GM21619 (cell line): ENCODE results near the gene MDH2.
"Not testable (repeated sequence)": the region's sequence is repeated elsewhere in the genome, so short reads cannot be mapped to it uniquely, and the experiment has no call there.

Experiments
- ATAC-seq: cut with Tn5 transposase; IDR thresholded peaks from one replicate; pipeline ENCODE4 v1.9.1; 2021; ENCODE audit not compliant: unreplicated experiment

Gene MDH2

DNA sequence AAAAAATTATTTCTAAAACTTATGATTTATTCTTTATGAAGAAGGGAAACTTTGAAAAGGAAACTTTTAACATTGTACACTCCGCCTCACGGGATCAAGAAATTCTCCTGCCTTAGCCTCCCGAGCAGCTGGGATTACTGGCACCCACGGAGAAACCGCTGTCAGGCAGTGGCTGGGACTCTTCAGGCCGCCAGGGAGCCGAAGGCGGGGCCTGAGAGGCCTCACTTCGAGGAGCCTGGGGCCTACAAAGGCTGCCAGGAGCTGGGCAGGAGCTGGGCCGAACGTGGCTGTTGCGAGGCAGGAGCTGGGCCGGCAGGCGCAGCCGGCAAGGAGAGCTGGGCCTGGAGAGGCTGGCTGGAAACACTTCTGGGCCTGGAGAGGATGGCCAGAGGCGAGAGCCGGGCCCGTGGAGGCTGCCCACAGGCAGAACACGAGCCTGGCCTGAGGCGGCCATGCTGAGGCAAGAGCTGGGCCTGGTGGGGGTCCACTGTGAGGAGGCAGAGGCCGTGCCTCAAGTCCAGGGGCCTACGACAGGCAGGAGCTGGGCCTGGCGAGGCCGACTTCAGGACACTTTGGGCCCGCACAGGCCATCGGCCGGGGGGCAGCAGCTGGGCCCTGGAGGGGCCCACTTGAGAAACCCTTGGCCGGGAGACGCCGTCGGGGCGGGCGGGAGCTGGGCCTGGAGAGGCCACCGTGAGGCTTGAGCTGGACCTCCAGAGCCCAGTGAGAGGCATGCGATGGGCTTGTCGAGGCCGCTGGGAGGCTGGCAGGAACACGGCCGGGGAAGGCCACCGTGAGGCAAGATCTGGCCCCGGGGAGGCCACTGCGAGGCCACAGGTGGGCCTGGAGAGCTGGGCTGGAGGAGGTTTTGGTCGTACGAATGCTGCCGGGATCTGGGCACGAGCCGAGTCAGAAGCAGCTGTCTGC, 23.7 kb downstream of the MDH2 start:
- no peak for ATAC-seq

DNA sequence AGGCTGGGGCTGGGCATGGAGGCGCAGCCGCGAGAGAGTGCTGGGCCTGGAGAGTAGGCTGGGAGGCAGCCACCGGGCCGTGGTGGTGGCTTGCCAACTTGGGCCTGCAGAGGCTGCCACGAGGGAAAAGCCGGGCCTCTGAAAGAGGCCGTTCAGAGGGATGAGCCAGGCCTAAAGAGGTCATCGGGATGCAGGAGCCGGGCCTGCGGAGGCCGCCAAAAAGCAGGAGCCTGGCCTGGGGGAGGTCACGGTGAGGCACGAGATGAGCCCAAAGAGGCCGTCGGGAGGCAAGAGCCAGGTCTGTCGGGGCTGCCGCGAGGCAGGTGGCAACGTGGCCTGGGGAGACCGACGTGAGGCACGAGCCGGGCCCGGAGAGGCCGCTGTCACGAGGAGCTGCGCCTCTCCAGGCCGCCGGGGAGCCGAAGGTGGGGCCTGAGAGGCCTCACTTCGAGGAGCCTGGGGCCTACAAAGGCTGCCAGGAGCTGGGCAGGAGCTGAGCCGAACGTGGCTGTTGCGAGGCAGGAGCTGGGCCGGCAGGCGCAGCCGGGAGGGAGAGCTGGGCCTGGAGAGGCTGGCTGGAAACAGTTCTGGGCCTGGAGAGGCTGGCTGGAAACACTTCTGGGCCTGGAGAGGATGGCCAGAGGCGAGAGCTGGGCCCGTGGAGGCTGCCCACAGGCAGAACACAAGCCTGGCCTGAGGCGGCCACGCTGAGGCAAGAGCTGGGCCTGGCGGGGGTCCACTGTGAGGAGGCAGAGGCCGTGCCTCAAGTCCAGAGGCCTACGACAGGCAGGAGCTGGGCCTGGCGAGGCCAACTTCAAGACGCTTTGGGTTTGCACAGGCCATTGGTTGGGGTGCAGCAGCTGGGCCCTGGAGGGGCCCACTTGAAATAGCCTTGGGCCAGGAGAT, 24.6 kb downstream of the MDH2 start:
- no peak for ATAC-seq

DNA sequence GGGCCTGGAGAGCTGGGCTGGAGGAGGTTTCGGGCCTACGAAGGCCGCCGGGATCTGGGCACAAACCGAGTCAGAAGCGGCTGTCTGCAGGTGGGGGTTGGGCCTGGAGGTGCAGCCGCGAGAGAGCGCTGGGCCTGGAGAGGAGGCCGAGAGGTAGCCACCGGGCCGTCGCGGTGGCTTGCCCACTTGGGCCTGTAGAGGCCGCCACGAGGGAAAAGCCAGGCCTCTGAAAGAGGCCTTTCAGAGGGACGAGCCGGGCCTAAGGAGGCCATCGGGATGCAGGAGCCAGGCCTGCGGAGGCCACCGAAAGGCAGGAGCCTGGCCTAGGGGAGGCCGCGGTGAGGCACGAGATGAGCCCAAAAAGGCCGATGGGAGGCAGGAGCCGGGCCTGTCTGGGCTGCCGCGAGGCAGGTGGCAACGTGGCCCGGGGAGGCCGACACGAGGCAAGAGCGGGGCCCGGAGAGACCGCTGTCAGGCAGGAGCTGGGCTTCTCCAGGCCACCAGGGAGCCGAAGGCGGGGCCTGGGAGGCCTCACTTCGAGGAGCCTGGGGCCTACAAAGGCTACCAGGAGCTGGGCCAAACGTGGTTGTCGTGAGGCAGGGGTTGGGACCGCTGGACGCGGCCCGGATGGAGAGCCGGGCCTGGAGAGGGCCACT, 25.6 kb downstream of the MDH2 start:
- ATAC-seq, result no peak

DNA sequence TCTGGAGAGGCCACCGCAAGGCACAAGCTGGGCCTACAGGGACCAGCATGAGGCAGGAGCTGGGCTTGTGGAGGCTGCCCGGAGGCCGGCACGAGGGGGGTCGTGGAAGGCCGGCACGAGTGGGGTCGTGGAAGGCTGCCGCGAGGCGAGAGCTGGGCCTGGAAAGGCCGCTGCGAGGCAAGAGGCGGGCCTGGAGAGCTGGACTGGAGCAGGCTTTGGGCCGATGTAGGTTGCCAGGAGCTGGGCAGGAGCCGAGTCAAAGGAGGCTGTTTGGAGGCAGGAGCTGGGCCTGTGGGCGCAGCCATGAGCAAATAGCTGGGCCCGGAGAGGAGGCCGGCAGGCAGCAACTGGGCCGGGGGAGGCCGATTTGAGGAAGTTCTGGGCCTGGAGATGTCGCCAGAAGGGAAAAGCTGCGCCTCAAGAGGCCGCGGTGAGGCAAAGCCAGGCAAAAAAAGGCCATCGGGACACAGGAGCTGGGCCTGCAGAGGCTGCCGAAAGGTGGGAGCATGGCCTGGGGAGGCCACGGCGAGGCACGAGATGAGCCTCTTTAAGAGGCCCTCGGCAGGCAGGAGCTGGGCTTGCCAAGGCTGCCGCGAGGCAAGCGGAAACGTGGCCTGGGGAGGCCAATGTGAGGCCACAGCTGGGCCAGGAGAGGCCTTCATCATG, 26.5 kb downstream of the MDH2 start:
- no peak for ATAC-seq

DNA sequence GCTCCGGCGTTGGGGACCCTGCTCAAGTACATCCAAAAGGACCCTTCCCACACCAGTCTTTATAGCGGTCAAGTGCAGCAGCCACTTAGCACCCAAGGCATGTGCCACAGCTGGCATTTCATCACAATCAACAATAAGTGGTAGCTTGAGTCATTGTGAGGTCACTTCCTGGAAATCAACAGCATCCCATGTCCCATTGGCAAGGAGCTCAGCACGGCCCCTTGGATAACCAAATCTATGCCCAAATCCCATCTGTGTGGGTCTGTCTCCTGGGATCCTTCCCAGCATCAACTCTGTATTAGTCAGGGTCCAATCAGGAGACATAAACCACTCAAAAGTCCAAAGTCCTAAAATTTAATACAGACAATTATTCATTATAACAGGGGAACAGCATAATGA, 27.1 kb downstream of the MDH2 start:
- ATAC-seq, result no peak

DNA sequence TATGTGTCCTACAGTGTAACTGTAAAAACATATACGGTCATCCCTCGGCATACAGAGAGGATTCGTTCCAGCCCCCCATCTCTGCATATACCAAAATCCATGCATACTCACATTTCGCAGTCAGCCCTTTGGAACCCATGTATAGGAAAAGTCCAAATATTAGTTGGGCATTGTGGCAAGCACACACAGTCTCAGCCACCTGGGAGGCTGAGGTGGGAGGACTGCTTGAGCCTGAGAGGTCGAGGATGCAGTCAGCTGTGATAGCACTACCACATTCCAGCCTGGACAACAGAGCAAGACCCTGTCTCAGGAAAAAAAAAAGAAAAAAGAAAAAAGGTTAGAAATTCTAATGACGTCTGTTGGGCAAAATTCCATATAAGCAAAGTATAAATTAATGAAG, 29.1 kb downstream of the MDH2 start:
- no peak for ATAC-seq

DNA sequence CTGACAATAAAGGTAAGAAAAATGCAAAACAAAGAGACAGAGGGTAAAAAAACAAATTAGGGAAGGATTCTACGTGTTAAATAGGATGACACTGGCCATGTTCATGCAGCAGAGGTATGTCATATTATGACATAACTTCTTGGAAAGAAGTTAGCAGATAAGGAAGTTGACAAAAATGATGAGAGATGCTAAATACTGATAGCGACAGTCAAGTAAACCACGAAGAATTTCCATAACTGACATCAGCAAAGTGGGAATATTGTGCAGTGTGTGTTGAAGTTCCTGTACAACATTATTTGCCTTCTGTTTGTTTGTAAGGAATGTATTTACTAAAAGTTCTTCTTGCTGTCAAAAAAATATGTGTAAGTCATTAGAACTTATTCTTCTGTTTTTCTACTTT, 29.5 kb downstream of the MDH2 start:
- no peak for ATAC-seq

DNA sequence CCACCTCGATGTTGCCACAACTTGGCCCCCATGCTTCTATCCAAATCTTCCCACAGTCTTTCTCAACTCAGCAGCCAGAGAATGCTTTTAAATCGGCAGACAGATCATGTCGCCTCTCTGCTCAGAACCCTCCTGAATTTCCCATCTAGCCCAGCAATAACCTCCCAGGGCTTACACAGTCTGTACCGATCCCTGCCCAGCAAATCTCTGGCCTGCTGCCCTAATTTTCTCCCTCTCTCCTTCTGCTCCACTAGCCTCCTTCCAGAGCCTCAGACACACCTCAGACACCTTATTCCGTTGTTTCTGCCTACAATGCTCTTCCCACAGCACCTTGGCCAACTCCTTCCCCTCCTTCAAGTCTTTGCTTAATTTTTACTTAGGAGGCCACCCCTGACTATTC, 32.3 kb downstream of the MDH2 start:
- no peak for ATAC-seq

DNA sequence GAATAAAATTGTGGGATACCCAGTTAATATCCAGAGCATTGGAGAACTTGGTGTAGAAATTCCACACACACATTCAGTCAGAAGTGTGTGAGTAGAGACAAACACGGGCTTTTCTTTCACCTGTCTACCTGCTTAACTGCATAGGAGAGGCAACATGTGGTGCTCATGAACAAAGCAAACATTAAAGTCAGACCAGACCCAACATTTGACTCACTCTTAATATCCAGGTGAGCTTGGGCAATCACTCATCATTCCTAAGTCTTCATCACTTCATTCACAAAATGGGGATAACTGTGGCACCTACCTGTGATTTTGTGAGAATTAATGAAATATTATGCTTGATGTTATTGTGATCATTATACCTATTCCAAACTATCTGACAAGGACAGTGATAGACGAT, 36.2 kb downstream of the MDH2 start:
- not testable (repeated sequence) for ATAC-seq

DNA sequence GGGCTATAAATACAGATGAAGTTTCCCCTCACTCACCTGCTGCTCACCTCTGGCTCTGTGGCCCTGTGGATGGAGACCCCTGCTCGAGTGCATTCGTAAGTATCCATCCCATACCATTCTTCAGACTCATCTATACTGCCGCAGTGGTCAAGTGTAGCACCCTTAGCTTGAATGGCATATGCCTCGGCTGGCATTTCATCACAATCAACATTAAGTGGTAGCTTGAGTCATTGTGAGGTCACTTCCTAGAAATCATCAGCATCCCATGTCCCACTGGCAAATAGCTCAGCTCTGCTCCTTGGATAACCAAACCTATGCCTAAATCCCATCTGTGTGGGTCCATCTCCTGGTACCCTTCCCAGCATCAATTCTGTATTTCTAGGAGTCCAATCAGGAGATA, 38.2 kb downstream of the MDH2 start:
- no peak for ATAC-seq

DNA sequence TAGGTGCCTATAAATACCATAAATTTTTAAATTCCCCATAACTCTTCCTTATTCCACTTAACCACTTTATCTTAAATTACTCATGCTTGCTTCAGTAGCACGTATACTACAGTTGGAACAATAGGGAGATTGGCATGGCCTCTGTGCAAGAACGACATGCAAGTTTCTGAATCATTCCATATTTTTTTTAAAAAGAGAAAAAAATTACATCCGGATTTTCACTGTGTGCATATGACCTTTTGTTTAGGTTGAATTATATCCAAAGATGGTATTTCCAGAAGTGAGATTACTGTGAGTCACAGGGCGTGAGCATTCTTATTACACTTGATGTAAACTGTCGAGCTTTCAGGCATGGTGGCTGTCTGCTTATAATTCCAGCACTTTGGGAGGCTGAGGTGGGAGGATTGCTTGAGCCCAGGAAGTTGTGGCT, 39.5 kb downstream of the MDH2 start:
- not testable (repeated sequence) for ATAC-seq

DNA sequence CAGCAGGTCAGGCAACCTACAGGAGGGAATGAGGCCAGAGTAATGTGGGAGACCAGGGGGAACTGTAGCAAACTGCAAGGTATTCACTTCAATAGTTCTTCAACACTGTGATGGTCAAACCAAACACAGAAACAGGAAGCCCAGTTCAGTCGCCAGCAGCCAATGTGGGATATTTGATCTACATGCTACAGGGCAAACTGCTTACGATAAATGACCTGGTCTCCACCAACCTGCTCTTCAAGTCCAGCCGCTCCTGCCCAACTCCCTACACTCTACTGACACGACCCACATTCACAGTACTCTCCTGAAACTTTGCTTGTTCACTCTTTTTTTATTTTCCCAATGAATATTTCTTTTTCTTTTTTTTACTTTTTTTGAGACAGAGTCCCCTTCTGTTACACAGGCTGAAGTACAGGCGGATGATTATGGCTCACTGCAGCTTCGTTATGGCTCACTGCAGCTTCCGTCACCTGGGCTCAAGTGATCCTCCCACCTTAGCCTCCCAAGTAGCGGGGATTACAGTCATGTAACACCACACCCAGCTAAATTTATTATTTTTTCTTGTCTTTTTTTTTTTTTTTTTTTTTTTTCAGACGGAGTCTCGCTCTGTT, 42.1 kb downstream of the MDH2 start:
- ATAC-seq, result no peak

DNA sequence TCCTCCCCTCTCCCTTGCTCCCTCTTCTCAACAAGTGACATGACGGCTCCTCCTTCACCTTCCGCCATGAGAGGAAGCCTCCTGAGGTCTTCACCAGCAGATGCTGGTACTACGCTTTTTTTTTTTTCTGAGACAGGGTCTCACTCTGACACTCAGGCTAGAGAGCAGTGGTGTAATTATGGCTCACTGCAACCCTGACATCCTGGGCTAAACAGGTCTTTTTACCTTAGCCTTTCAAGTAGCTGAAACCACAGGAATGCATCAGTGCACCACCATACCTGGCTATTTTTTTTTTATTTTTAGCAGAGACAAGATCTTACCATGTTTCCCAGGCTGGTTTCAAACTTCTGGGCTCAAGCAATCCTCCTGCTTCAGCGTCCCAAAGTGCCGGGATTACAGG, 43.6 kb downstream of the MDH2 start:
- no peak for ATAC-seq

DNA sequence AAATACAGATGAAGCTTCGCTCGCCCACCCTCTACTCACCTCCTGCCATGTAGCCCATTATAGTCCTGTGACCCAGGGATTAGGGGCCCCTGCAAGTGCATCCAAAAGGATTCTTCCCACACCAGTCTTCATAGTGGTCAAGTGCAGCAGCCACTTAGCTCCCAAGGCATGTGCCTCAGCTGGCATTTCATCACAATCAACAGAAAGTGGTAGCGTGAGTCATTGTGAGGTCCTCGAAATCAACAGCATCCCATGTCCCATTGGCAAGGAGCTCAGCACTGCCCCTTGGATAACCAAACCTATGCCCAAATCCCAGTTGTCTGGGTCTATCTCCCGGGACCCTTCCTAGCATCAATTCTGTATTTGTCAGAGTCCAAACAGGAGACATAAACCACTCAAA, 45.6 kb downstream of the MDH2 start:
- ATAC-seq, result not testable (repeated sequence)

DNA sequence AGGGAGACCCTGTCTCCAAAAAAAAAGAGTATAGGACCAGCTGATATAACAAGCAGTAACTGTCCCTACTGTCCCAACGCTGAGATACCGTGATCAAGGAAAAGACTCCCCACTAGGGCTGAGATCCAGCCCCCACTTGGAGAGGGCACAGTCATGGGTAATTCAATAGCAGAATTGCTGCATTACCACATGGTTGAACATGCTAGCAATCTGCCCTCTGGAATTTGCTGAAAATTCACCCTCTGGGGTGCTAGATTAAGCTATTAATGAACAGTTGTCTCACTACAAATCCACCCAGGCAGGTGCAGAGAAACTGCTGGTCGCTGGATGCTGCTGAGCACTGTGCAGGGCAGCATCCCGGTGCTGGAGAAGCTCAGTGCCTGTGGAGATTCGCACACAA, 46.4 kb downstream of the MDH2 start:
- ATAC-seq, result not testable (repeated sequence)

DNA sequence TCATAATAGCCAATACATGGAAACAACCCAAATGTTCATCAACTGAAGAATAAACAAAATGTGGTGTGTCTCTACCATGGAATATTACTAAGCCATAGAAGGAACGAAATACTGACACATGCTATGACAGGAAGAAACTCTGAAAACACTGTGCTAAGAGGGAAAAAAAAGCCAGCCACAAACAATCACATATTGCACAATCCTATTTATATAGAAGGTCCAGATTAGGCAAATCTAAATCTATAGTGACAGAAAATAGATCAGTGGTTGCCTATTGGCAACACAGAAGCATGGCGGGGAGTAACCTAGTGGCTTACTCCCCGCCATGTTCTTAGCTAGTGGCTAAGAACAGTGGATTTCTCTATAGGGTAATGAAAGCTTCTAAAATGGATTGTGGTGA, 48.0 kb downstream of the MDH2 start:
- ATAC-seq, result no peak

DNA sequence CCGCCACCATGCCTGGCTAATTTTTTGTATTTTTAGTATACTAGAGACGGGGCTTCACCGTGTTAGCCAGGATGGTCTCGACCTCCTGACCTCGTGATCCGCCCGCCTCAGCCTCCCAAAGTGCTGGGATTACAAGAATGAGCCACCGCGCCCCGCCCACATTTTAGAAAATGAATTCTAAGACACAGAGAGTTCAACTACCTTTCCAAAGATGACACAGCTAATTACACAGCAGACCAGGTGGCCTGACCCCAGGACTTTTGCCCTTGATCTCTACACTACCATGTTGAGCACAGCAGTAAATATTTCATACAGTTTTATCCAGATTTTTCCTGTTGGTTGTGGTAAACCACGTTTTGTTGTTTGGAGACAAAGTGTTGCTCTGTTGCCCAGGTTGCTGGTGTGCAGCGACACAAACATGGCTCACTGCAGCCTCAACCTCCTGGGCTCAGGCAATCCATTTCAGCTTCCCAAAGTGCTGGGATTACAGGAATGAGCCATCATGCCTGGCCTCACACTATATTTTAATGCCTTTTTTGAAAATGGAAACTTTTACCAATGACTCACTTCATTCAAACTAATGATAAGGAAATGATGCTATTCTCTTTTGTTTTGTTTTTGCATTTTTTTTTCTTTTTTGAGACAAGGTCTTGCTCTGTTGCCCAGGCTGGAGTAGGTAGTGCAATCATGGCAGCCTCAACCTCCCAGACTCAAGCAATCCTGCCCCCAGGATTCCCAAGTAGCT, 54.0 kb downstream of the MDH2 start:
- not testable (repeated sequence) for ATAC-seq

DNA sequence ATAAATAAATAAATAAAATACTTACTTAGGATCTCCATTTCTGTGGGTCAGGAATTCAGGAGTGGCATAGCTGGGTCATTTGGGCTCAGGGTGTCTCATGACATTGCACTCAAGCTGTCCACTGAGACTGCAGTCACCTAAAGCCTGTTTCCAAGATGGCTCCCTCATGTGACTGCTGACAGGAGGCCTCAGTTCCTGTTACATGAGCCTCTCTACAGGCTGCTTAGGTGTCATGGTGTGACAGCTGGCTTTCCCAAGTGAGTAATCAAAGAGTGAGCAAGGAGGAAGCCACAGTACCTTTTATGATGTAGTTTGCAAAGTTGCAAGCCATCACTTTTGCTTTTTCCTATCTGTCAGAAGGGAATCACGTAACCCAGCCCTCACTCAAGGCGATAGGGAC, 55.9 kb downstream of the MDH2 start:
- ATAC-seq, result not testable (repeated sequence)

DNA sequence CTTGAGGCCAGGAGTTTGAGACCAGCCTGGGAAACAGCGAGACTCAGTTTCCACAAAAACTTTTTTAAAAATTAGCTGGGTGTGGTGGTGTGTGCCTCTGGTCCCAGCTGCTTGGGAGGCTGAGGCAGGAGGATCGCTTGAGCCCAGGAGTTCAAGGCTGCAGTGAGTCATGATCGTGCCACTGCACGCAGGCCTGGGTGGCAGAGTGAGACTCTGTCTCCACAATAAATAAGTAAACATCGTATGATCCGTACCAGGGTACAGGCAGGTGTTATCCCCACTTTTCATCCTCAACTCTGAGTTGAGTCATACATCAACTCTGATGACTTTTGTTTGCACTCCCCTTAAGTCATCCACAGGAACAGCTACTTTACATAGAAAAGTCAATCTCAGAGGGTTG, 58.2 kb downstream of the MDH2 start:
- not testable (repeated sequence) for ATAC-seq

DNA sequence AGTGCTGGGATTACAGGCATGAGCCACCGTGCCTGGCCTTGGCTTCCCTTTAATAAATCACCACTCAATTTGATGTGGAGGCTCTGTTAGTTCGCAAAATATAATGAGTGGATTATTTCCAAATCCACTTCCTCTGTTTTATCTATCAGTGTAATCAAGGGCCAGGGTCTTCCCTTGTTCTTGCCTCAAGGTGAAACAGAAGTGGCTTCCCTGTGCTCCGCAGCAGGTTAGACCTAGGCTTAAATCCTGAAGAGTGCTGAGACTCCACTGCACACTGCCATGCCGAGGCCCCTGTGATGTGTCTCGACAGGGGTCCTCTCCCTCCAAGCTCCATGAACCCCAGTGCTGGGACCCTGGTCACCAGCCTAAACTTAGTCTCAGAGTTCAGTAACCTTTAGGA, 59.0 kb downstream of the MDH2 start:
- no peak for ATAC-seq
